ENCODE measurements around the gene RBFOX2. TPM values are rescaled to one million over a fixed set of nuclear protein-coding genes. Genes with fewer than 3 reads are reported as not detected.

The RBFOX2 gene
- total RNA-seq, 2 donors from 2014 or later, result 104 to 120 TPM

DNA sequence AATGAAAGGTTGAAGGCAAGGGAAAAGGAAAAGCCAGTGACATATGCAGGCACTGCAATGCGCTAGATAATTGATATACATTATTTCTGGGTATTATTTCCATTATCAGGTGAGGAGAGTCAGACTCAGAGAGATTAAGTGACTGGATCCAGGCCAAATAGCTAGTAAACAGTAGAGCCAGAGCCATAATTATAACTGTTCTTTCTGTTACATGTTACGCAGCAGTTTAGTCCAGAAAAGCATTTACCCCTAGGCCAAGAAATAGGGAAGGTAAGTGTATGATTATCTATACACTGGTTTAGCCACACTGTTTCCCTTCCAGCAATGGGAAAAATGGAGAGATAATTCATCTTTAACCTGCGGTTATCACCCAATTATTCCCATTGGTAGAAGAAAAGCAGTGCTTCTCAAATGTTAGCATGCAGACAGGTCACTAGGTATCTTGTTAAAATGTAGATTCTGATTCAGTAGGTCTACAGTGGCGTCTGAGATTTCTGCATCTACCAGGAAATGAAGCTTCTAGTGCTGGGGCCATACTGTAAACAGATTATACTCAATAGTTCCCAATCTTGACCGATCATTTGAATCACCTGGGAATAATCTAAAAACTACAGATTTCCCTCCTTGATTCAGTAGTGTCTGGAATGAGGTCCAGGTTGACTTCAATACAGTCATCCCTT, 69.4 kb downstream of the RBFOX2 start:
- H3K27me3 ChIP-seq (ENCODE audit: control insufficient read depth, insufficient read depth, low read length, poor library complexity, severe bottlenecking), result no peaks in the 10 kb centered on the region
- no peaks in the 10 kb centered on the region for H3K36me3 ChIP-seq (ENCODE audit: control insufficient read depth, insufficient read depth, low read length)
- no peak overlapping the region for H3K27ac ChIP-seq (ENCODE audit: low read depth, low read length)
- no peak for DNase-seq
- no peak overlapping the region for H3K27ac Mint-ChIP-seq
- peaks cover 25% of the 10 kb centered on the region for H3K4me1 Mint-ChIP-seq
- TF ChIP-seq, protein P1, sequence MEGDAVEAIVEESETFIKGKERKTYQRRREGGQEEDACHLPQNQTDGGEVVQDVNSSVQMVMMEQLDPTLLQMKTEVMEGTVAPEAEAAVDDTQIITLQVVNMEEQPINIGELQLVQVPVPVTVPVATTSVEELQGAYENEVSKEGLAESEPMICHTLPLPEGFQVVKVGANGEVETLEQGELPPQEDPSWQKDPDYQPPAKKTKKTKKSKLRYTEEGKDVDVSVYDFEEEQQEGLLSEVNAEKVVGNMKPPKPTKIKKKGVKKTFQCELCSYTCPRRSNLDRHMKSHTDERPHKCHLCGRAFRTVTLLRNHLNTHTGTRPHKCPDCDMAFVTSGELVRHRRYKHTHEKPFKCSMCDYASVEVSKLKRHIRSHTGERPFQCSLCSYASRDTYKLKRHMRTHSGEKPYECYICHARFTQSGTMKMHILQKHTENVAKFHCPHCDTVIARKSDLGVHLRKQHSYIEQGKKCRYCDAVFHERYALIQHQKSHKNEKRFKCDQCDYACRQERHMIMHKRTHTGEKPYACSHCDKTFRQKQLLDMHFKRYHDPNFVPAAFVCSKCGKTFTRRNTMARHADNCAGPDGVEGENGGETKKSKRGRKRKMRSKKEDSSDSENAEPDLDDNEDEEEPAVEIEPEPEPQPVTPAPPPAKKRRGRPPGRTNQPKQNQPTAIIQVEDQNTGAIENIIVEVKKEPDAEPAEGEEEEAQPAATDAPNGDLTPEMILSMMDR (conservative IDR thresholded peaks at IDR 0.05), result no peak
- H3K4me1 ChIP-seq (ENCODE audit: control insufficient read depth, insufficient read depth, low read length), result peaks cover 5% of the 10 kb centered on the region
- H3K9me3 ChIP-seq (ENCODE audit: control insufficient read depth, low read length), result no peaks in the 10 kb centered on the region
- no peaks in the 10 kb centered on the region for H3K9me3 Mint-ChIP-seq
- no peak overlapping the region for H3K4me3 Mint-ChIP-seq
- no peaks in the 10 kb centered on the region for H3K27me3 Mint-ChIP-seq (ENCODE audit: insufficient read depth)
- H3K9ac ChIP-seq (ENCODE audit: extremely low read depth, low read length, poor library complexity, severe bottlenecking), result no peak overlapping the region
- H3K4me3 ChIP-seq (ENCODE audit: low read length), result no peak overlapping the region
- no peaks in the 10 kb centered on the region for H3K36me3 Mint-ChIP-seq (ENCODE audit: low read depth)
- WGBS, 2 experiments (ENCODE audit: insufficient coverage in 1 of 2, insufficient read length in 1 of 2), result 92 to 96% methylated on average over 4 to 5 of the region's 5 CpGs

- Mint-ChIP-seq H3K27ac (no peak overlapping the region), H3K27me3 (ENCODE audit: insufficient read depth) (no peaks in the 10 kb centered on the region), H3K4me1 (peaks cover 28% of the 10 kb centered on the region), H3K9me3 (no peaks in the 10 kb centered on the region), H3K4me3 (no peak overlapping the region), H3K36me3 (ENCODE audit: low read depth) (no peaks in the 10 kb centered on the region)
- Histone ChIP-seq H3K9ac (ENCODE audit: extremely low read depth, low read length, poor library complexity, severe bottlenecking) (no peak overlapping the region), H3K27ac (ENCODE audit: low read depth, low read length) (no peak overlapping the region), H3K36me3 (ENCODE audit: control insufficient read depth, insufficient read depth, low read length) (no peaks in the 10 kb centered on the region), H3K4me3 (ENCODE audit: low read length) (no peak overlapping the region), H3K4me1 (ENCODE audit: control insufficient read depth, insufficient read depth, low read length) (peaks cover 5% of the 10 kb centered on the region), H3K9me3 (ENCODE audit: control insufficient read depth, low read length) (no peaks in the 10 kb centered on the region), H3K27me3 (ENCODE audit: control insufficient read depth, insufficient read depth, low read length, poor library complexity, severe bottlenecking) (no peaks in the 10 kb centered on the region)
- no peak for DNase-seq
- TF ChIP-seq, protein P1 (conservative IDR thresholded peaks at IDR 0.05), result no peak
- WGBS, 2 experiments (ENCODE audit: insufficient coverage in 1 of 2, insufficient read length in 1 of 2), result 90 to 96% methylated on average over 2 of the region's 2 CpGs
Measured at GRCh38 chr22:35958334-35958733, 70.3 kb downstream of the RBFOX2 start.

DNA sequence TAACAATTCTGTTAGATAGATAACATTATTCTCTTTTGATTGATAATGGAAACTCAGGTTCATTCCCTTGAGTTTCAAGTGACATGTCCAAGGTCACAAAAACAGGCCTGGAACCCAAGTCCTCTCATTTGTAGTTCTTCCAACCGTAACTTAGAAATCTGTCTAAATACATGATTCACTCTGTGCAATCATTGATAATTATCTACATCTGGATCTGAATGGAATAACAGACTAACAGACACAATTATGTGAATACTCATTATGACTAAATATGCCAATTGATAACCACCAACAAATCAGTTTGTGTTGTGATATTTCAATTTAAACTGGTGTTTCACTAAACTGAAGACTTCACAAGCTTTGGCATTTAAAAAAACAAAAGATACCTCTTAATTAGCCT, 71.0 kb downstream of the RBFOX2 start:
- Histone ChIP-seq H3K27me3 (ENCODE audit: control insufficient read depth, insufficient read depth, low read length, poor library complexity, severe bottlenecking) (no peaks in the 10 kb centered on the region), H3K4me1 (ENCODE audit: control insufficient read depth, insufficient read depth, low read length) (peaks cover 5% of the 10 kb centered on the region), H3K9me3 (ENCODE audit: control insufficient read depth, low read length) (no peaks in the 10 kb centered on the region), H3K4me3 (ENCODE audit: low read length) (no peak overlapping the region), H3K36me3 (ENCODE audit: control insufficient read depth, insufficient read depth, low read length) (no peaks in the 10 kb centered on the region), H3K27ac (ENCODE audit: low read depth, low read length) (no peak overlapping the region), H3K9ac (ENCODE audit: extremely low read depth, low read length, poor library complexity, severe bottlenecking) (no peak overlapping the region)
- Mint-ChIP-seq H3K9me3 (no peaks in the 10 kb centered on the region), H3K27me3 (ENCODE audit: insufficient read depth) (no peaks in the 10 kb centered on the region), H3K4me1 (peaks cover 28% of the 10 kb centered on the region), H3K36me3 (ENCODE audit: low read depth) (no peaks in the 10 kb centered on the region), H3K4me3 (no peak overlapping the region), H3K27ac (no peak overlapping the region)
- WGBS, 2 experiments (ENCODE audit: insufficient coverage in 1 of 2, insufficient read length in 1 of 2), result 96% methylated on average over 1 of the region's 1 CpG; no CpG with 5 or more reads in 1 of the 2 experiments
- TF ChIP-seq, protein P1 (conservative IDR thresholded peaks at IDR 0.05), result no peak
- no peak for DNase-seq
